Measurements from ENCODE around the gene PDK3.

- TF ChIP-seq CTCF (IDR thresholded peaks at IDR 0.05 in 8 of 11, conservative IDR thresholded peaks at IDR 0.05 in 3 of 11): no peak
- TF ChIP-seq POLR2AphosphoS5 (IDR thresholded peaks at IDR 0.05): no peak
Measured at GRCh38 chrX:24415921-24416320, 49.2 kb upstream of the PDK3 start.

All from spleen (tissue), 7 donors.